H1 (cell line): Measurements from ENCODE around the gene MRPL36. TPM values are rescaled to one million over a fixed set of nuclear protein-coding genes. Genes with fewer than 3 reads are reported as not detected.

Source experiments
- CTCF ChIA-PET: fragments of 300-600 bp; sonication (Branson Sonifier 250); formaldehyde crosslinking; loops from one replicate; lab custom pipeline; 2021; ENCODE audit not compliant: partially characterized antibody; lab: Charles Lee
- POLR2A ChIA-PET: fragments of 300-600 bp; sonication (Branson Sonifier 250); formaldehyde crosslinking; loops from one replicate; lab custom pipeline; 2021; ENCODE audit warnings: inconsistent platforms; ENCODE audit not compliant: partially characterized antibody; lab: Charles Lee
- DNase-seq, 2 experiments: peaks; one replicate each; pipeline versions ENCODE4 v3.0.0 to v3.0.0-alpha.2; 2010 to 2022; ENCODE audit warnings: low spot score in 2 of 2, low read depth in 1 of 2, mixed read lengths in 1 of 2
- FAIRE-seq: peaks from 2 replicates; lab custom pipeline; 2011; peaks lifted over from hg19 to GRCh38; lab: Jason Lieb, UNC
- H2AFZ ChIP-seq: 2 replicates; pipeline ENCODE4 v1.8.1; 2012; ENCODE audit warnings: low read length, inconsistent platforms
- H2AK5ac ChIP-seq: 2 replicates; pipeline ENCODE4 v1.6.1; 2013; ENCODE audit warnings: low read depth, low read length
- H2BK120ac ChIP-seq: replicated peaks from 2 replicates; pipeline ENCODE3; 2013; ENCODE audit warnings: low read depth, low read length, inconsistent platforms
- H2BK12ac ChIP-seq: 2 replicates; pipeline ENCODE4 v1.6.1; 2013; ENCODE audit warnings: low read depth, low read length
- H2BK15ac ChIP-seq: 2 replicates; pipeline ENCODE4 v1.6.1; 2013; ENCODE audit warnings: low read length
- H2BK20ac ChIP-seq: 2 replicates; pipeline ENCODE4 v1.6.1; 2013; ENCODE audit warnings: low read length
- H2BK5ac ChIP-seq: 2 replicates; pipeline ENCODE4 v1.6.1; 2013; ENCODE audit warnings: low read depth, low read length
- H3K14ac ChIP-seq: 2 replicates; pipeline ENCODE4 v1.6.1; 2013; ENCODE audit warnings: inconsistent platforms; ENCODE audit not compliant: insufficient read length
- H3K18ac ChIP-seq: 2 replicates; pipeline ENCODE4 v1.6.1; 2013; ENCODE audit warnings: low read length; ENCODE audit errors: extremely low read depth
- H3K23ac ChIP-seq: 2 replicates; pipeline ENCODE4 v1.6.1; 2013; ENCODE audit warnings: inconsistent platforms; ENCODE audit not compliant: insufficient read length
- H3K23me2 ChIP-seq: 2 replicates; pipeline ENCODE4 v1.6.1; 2013; ENCODE audit warnings: low read depth, low read length
- H3K27ac ChIP-seq: 2 replicates; pipeline ENCODE4 v1.6.1; 2011; ENCODE audit warnings: low read depth, low read length, inconsistent platforms
- H3K27me3 ChIP-seq, 4 experiments: replicated peaks in 1 of 4; 1 replicate in 1 of 4; 2 replicates in 3 of 4; pipeline versions ENCODE4 v1.6.1 to v1.8.1; 2011 to 2013; ENCODE audit warnings: low read length in 3 of 4, mild to moderate bottlenecking in 3 of 4, inconsistent platforms in 2 of 4, mixed read lengths in 2 of 4, moderate library complexity in 1 of 4; ENCODE audit not compliant: control insufficient read depth in 3 of 4, insufficient read depth in 3 of 4; ENCODE audit errors: extremely low read depth in 1 of 4
- H3K36me3 ChIP-seq, 4 experiments: 2 replicates each; pipeline versions ENCODE4 v1.6.1 to v1.8.1; 2011 to 2013; ENCODE audit warnings: mild to moderate bottlenecking in 4 of 4, low read length in 3 of 4, moderate library complexity in 2 of 4, control low read depth in 1 of 4, inconsistent platforms in 1 of 4; ENCODE audit not compliant: insufficient read depth in 4 of 4, control insufficient read depth in 2 of 4
- H3K4ac ChIP-seq: replicated peaks from 2 replicates; pipeline ENCODE3; 2013; ENCODE audit warnings: low read length, low read depth, mixed read lengths, inconsistent platforms; ENCODE audit not compliant: insufficient read length
- H3K4me1 ChIP-seq, 4 experiments: replicated peaks in 1 of 4; 1 replicate in 1 of 4; 2 replicates in 3 of 4; pipeline versions ENCODE4 v1.6.1 to v1.8.1; 2011 to 2013; ENCODE audit warnings: low read length in 3 of 4, inconsistent platforms in 2 of 4, mixed read lengths in 1 of 4; ENCODE audit not compliant: insufficient read depth in 4 of 4, control insufficient read depth in 3 of 4
- H3K4me2 ChIP-seq, 2 experiments: 2 replicates each; pipeline versions ENCODE4 v1.6.1 to v1.8.1; 2011 to 2013; ENCODE audit warnings: low read depth in 2 of 2, low read length in 2 of 2, control low read depth in 1 of 2, inconsistent platforms in 1 of 2, mild to moderate bottlenecking in 1 of 2; ENCODE audit not compliant: insufficient read depth in 1 of 2
- H3K4me3 ChIP-seq, 4 experiments: fragments of 200-600, 300-600 bp in 1 of 4; sonication (generic), shearing (Covaris generic), sonication (Bioruptor Twin) in 1 of 4; 2 replicates each; pipeline versions ENCODE4 v1.5.1 to v1.8.1; 2011 to 2016; ENCODE audit warnings: low read length in 4 of 4, low read depth in 3 of 4, control low read depth in 2 of 4, inconsistent platforms in 2 of 4, mild to moderate bottlenecking in 2 of 4, mixed read lengths in 1 of 4, moderate library complexity in 1 of 4; ENCODE audit not compliant: insufficient read depth in 2 of 4; ENCODE audit errors: extremely low read depth in 1 of 4
- H3K56ac ChIP-seq: replicated peaks from 2 replicates; pipeline ENCODE3; 2013; ENCODE audit warnings: low read depth, mild to moderate bottlenecking, mixed read lengths, low read length, inconsistent platforms; ENCODE audit not compliant: insufficient read length
- H3K79me1 ChIP-seq: 2 replicates; pipeline ENCODE4 v1.6.1; 2013; ENCODE audit warnings: low read depth, low read length, control low read depth
- H3K79me2 ChIP-seq, 2 experiments: 2 replicates each; pipeline versions ENCODE4 v1.6.1 to v1.8.1; 2012 to 2013; ENCODE audit warnings: low read length in 2 of 2, mild to moderate bottlenecking in 2 of 2, inconsistent platforms in 1 of 2; ENCODE audit not compliant: insufficient read depth in 2 of 2, control insufficient read depth in 1 of 2
- H3K9ac ChIP-seq, 4 experiments: replicated peaks in 1 of 4; 1 replicate in 1 of 4; 2 replicates in 3 of 4; pipeline versions ENCODE4 v1.6.1 to v1.8.1; 2011 to 2013; ENCODE audit warnings: low read depth in 3 of 4, low read length in 3 of 4, control low read depth in 2 of 4, mild to moderate bottlenecking in 2 of 4, moderate library complexity in 2 of 4, inconsistent platforms in 1 of 4; ENCODE audit errors: extremely low read depth in 1 of 4
- H3K9me3 ChIP-seq, 2 experiments: 2 replicates each; pipeline versions ENCODE4 v1.6.1 to v1.8.1; 2012 to 2013; ENCODE audit warnings: mild to moderate bottlenecking in 2 of 2, moderate library complexity in 2 of 2, control low read depth in 1 of 2, inconsistent platforms in 1 of 2, low read depth in 1 of 2, low read length in 1 of 2, mixed read lengths in 1 of 2; ENCODE audit not compliant: insufficient read depth in 2 of 2
- H4K20me1 ChIP-seq, 2 experiments: replicated peaks in 1 of 2; 2 replicates each; pipeline versions ENCODE3 to v1.8.1; 2011 to 2013; ENCODE audit warnings: inconsistent platforms in 2 of 2, low read length in 2 of 2, mild to moderate bottlenecking in 1 of 2; ENCODE audit not compliant: insufficient read depth in 2 of 2, control insufficient read depth in 1 of 2
- H4K5ac ChIP-seq: 2 replicates; pipeline ENCODE4 v1.6.1; 2013; ENCODE audit warnings: low read length, low read depth, mixed read lengths, inconsistent platforms; ENCODE audit not compliant: insufficient read length
- H4K8ac ChIP-seq: 2 replicates; pipeline ENCODE4 v1.8.0; 2013; ENCODE audit warnings: mild to moderate bottlenecking, moderate library complexity, low read length, inconsistent platforms; ENCODE audit not compliant: insufficient read depth; ENCODE audit errors: extremely low read depth
- H4K91ac ChIP-seq: replicated peaks from 2 replicates; pipeline ENCODE3; 2013; ENCODE audit warnings: low read length, mixed read lengths, inconsistent platforms; ENCODE audit not compliant: insufficient read length
- CTBP2 ChIP-seq: IDR thresholded peaks from 2 replicates; pipeline ENCODE4 v1.7.0; 2011; ENCODE audit warnings: borderline replicate concordance, mild to moderate bottlenecking, moderate library complexity, mixed read lengths, low read length; ENCODE audit not compliant: insufficient read depth, insufficient read length
- GABPA ChIP-seq: IDR thresholded peaks from 2 replicates; pipeline ENCODE4 v1.6.1; 2011; ENCODE audit warnings: mild to moderate bottlenecking, low read length, moderate library complexity, borderline replicate concordance; ENCODE audit not compliant: insufficient read depth
- NANOG ChIP-seq: IDR thresholded peaks from 2 replicates; pipeline ENCODE4 v1.6.1; 2011; ENCODE audit warnings: low read length, low read depth, mild to moderate bottlenecking, inconsistent platforms; ENCODE audit not compliant: insufficient read depth, poor library complexity, severe bottlenecking
- POLR2A ChIP-seq, 2 experiments: IDR thresholded peaks; 1 replicate in 1 of 2; 2 replicates in 1 of 2; pipeline ENCODE4 v1.6.1; 2011; ENCODE audit warnings: low read depth in 2 of 2, low read length in 2 of 2, mild to moderate bottlenecking in 2 of 2; ENCODE audit errors: control extremely low read depth in 1 of 2
- RAD21 ChIP-seq, 2 experiments: IDR thresholded peaks in 1 of 2; conservative IDR thresholded peaks in 1 of 2; 2 replicates each; pipeline ENCODE4 v1.6.1; 2011; ENCODE audit warnings: low read depth in 2 of 2, low read length in 2 of 2, improper control_type of control experiment in 1 of 2, inconsistent platforms in 1 of 2, mild to moderate bottlenecking in 1 of 2, moderate library complexity in 1 of 2
- SIN3A ChIP-seq, 2 experiments: IDR thresholded peaks in 1 of 2; conservative IDR thresholded peaks in 1 of 2; 2 replicates each; pipeline ENCODE4 v1.6.1; 2011 to 2012; ENCODE audit warnings: low read length in 2 of 2, improper control_type of control experiment in 1 of 2, low read depth in 1 of 2, mild to moderate bottlenecking in 1 of 2
- SIX5 ChIP-seq: IDR thresholded peaks from 2 replicates; pipeline ENCODE4 v1.6.1; 2011; ENCODE audit warnings: mild to moderate bottlenecking, low read depth, low read length
- SP2 ChIP-seq: IDR thresholded peaks from 2 replicates; pipeline ENCODE4 v1.6.1; 2012; ENCODE audit warnings: mild to moderate bottlenecking, low read length, inconsistent platforms
- SUZ12 ChIP-seq: fragments of 200-600 bp; sonication (generic); IDR thresholded peaks from 2 replicates; pipeline ENCODE4 v1.6.1; 2012; ENCODE audit warnings: mild to moderate bottlenecking, inconsistent platforms, low read length, moderate library complexity, mixed read lengths
- TAF7 ChIP-seq: optimal IDR thresholded peaks from 2 replicates; pipeline ENCODE3; 2011; ENCODE audit warnings: low read depth, mild to moderate bottlenecking, inconsistent platforms, low read length, moderate library complexity, borderline replicate concordance
- TCF12 ChIP-seq: IDR thresholded peaks from 2 replicates; pipeline ENCODE4 v1.6.1; 2011; ENCODE audit warnings: low read depth, mild to moderate bottlenecking, low read length
- ZNF274 ChIP-seq: IDR thresholded peaks from 2 replicates; pipeline ENCODE4 v1.7.0; 2012; ENCODE audit warnings: low read length, borderline replicate concordance; ENCODE audit errors: extremely low read depth
- WGBS, 2 experiments: shearing (Covaris generic) in 1 of 2; methylation state at CpG; one replicate each; pipeline versions ENCODE4 v1.1.6 to v1.1.7; 2013 to 2015; ENCODE audit warnings: low lambda C conversion rate in 2 of 2, mixed read lengths in 2 of 2, inconsistent platforms in 1 of 2, low coverage in 1 of 2, missing lambda C conversion rate in 1 of 2; ENCODE audit not compliant: insufficient replicate concordance in 2 of 2, insufficient coverage in 1 of 2, insufficient read length in 1 of 2; ENCODE audit errors: extremely low coverage in 1 of 2, missing lambda C conversion rate in 1 of 2; 5-methylcytosine and 5-hydroxymethylcytosine counted together
- polyA plus RNA-seq, 7 experiments: library from polyadenylated mRNA; depleted of rRNA in 3 of 7; stranded (reverse) in 5 of 7; unstranded in 2 of 7; fragments of >200 nt in 5 of 7; fragments of 200-250 nt in 2 of 7; gene quantifications; 1 replicate in 5 of 7; 2 replicates in 1 of 7; 4 replicates in 1 of 7; pipeline versions ENCODE4 v1.2.1 to v1.2.3, GENCODE V29; 2011 to 2013; ENCODE audit warnings: missing spikeins in 2 of 7, mixed read lengths in 2 of 7
- total RNA-seq: library from RNA; stranded (reverse); fragmentation: NEBNext Ultra II Directional; extraction: Animal tissue kit (Norgen Biotek cat#: 25700); gene quantifications from 2 replicates; pipeline ENCODE4 v1.2.1, GENCODE V29; 2021

The MRPL36 gene
- total and polyA plus RNA-seq, 2 of the 8 experiments (the other 6 are each of a cell fraction or from before 2014, with no cell fraction given) = 56.3 to 81.5 TPM

DNA sequence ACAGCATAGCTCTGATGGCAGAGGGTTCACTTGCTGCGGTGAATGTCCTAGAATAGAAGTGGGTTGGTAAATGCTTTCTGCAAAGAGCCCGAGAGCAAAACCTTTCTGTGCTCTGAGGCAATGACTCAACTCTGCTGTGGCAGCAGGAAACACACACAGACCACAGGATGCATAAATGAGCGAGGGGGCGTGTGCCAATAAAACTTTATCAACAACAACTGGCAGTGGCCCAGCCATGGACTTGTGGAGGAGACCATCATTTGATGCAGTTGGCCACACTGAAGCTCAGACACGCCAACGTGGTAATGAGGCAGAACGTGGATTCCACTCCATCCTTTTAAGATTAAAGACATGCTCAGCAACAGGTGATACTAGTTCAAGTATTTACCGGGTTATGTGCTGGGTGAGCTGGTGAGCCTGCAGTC lies 6.8 kb downstream of the MRPL36 start:
- POLR2A ChIA-PET = no interaction called here
- no peak for TF ChIP-seq POLR2A (IDR thresholded peaks at IDR 0.05; ENCODE audit: control extremely low read depth in 1 of 2, low read depth in 2 of 2, low read length in 2 of 2)
- TF ChIP-seq SIN3A (conservative IDR thresholded peaks at IDR 0.05 in 1 of 2, IDR thresholded peaks at IDR 0.05 in 1 of 2; ENCODE audit: low read depth in 1 of 2, low read length in 2 of 2) = no peak
- TF ChIP-seq SP2 = no peak
- TF ChIP-seq SUZ12 = no peak
- TF ChIP-seq CTBP2 = no peak
- no peak for TF ChIP-seq TCF12
- TF ChIP-seq SIX5 = no peak
- no peak for TF ChIP-seq NANOG
- no peak for TF ChIP-seq ZNF274
- TF ChIP-seq RAD21 (IDR thresholded peaks at IDR 0.05 in 1 of 2, conservative IDR thresholded peaks at IDR 0.05 in 1 of 2; ENCODE audit: low read depth in 2 of 2, low read length in 2 of 2) = no peak
- no peak for TF ChIP-seq GABPA
- TF ChIP-seq TAF7 = no peak

More for the DNA sequence above, 6.8 kb downstream of the MRPL36 start:
- Histone ChIP-seq H3K4me1 (peaks cover 0 to 15% (median 12%) of the 10 kb centered on the region in 4 experiments; a peak in 5 of 7 replicates), H3K23ac (no peak overlapping the region), H3K18ac (no peak overlapping the region), H2AK5ac (no peak overlapping the region), H3K27ac (no peak overlapping the region), H4K91ac (no peak overlapping the region), H2AFZ (no peak overlapping the region), H2BK20ac (no peak overlapping the region), H3K23me2 (no peaks in the 10 kb centered on the region), H3K79me1 (peaks cover 4% of the 10 kb centered on the region; the same call in 1 of the 2 replicates), H3K14ac (no peak overlapping the region), H2BK15ac (no peak overlapping the region), H3K4me3 (no peak overlapping the region), H3K79me2 (peaks cover 0 to 5% of the 10 kb centered on the region in 2 experiments; a peak in 1 of 4 replicates), H3K36me3 (peaks cover 11 to 15% (median 12%) of the 10 kb centered on the region in 4 experiments), H2BK5ac (no peak overlapping the region), H4K5ac (no peak overlapping the region), H3K56ac (no peak overlapping the region), H4K20me1 (peaks cover 5 to 7% of the 10 kb centered on the region in 2 experiments), H3K9ac (no peak overlapping the region), H4K8ac (no peak overlapping the region), H3K27me3 (no peaks in the 10 kb centered on the region), H3K4me2 (no peak overlapping the region), H2BK120ac (no peak overlapping the region), H3K9me3 (no peaks in the 10 kb centered on the region), H2BK12ac (no peak overlapping the region), H3K4ac (no peak overlapping the region)
- CTCF ChIA-PET = interaction anchor here (0.5 to 1.3 kb wide), 8 partner anchors 10 to 57 kb away, joined by 3 to 4 read pairs (median 3); no protein-coding TSS in a partner anchor
- FAIRE-seq = no peak
- DNase-seq = no peak
- WGBS, 2 experiments = 86% methylated on average over 8 of the region's 8 CpGs; no CpG with 5 or more reads in 1 of the 2 experiments
